DMS114 treated with DMSO at 0.1 percent for 48 hours (cell line): ENCODE data around the gene MAX.
"Not testable (repeated sequence)": the region's sequence is repeated elsewhere in the genome, so short reads cannot be mapped to it uniquely, and the experiment has no call there.

Experiments used
- DNase-seq: peaks from one replicate; lab custom pipeline; 2025; ENCODE audit not compliant: unreplicated experiment; lab: John Stamatoyannopoulos, UW

Gene MAX

DNA sequence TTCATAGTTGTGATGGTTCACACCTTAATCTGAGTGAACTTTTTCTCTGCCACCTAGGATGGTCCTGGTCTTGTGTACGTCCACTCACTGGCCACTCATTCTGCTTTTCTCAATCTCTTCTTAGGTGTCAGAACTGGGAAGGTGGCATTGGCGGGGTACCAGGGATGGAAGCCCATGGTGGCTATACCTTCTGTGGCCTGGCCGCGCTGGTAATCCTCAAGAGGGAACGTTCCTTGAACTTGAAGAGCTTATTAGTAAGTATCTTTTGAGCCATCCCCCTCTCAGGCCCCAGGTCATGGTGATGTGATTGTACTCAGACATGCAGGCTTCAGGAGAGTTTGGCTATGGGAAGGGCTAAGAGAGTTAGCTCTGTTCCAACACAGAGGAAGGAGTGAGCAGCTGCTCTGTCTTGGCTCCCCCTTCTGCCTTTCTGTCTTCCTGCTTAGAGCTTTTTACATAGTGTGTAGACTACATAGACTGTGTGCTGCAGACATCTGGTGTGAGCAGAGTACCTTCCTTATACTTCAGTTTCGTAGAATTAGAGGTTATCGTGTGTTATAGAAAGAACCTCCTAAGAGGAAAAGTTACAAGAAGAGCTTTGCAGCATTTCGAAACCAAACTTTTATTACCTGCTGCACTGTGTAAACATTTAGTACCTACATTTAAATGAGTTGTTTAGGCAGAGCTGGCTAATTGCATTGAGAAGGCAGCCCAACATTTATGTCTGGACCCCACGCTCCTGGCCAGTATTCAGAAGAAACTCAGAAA is 61.5 kb downstream of the MAX start:
- DNase-seq = no peak

DNA sequence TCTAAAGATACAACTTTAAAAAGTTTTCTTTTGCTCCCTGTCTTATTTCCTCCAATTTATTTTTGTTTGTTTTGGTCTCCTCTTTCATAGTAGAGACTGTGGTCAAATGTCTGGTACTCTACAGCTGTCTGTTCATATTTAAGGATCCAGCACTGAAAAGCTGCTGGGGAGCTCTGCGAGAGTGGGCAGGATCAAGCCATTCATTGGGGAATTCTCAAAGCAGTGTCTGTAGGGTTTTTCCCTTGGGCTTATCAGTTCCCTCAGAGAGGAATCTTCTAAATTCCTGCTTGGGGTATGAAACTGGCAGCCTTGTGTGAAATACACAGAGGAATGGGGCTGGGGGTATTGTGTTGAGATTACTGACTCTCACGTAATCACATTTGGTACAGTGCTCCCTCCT is 63.4 kb downstream of the MAX start:
- DNase-seq = no peak

DNA sequence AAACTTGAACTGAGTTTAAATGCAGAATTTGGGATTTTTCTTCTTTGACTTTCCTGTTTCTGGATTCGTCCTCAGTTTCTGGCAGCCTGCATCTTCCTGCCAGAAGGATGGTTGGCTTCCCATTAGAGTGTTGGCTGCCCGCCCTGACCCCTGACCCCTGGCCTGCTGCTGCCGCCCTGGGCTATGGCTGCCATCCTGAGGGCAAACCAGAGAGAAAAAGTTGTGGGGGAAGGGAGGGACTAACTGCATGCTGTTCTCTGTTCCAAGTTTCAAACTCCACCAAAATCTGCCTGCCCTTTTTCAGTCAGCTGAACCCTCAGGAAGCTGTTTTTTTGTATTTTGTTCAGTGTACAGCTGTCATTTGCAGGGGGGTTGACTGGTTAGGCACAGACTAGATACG is 67.3 kb downstream of the MAX start:
- DNase-seq = no peak

DNA sequence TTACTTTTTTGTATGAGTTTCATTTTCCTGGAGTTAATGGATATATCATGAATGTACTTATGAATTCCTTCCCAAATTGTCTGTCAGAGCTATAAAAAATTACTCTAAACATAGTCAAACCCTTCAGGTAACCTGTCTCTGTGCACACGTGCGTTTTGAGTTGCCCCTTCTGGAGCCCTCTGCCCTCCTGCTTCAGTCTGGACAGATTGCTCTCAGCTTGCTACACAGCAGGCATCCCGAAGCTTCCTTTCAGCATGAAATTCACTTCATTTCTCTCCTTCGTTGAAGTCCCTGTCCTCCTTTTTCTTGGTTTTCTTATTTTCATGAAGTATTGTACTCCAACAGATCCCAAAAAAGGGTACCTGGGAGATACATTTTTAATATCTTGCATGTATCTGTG is 68.3 kb downstream of the MAX start:
- no peak for DNase-seq

DNA sequence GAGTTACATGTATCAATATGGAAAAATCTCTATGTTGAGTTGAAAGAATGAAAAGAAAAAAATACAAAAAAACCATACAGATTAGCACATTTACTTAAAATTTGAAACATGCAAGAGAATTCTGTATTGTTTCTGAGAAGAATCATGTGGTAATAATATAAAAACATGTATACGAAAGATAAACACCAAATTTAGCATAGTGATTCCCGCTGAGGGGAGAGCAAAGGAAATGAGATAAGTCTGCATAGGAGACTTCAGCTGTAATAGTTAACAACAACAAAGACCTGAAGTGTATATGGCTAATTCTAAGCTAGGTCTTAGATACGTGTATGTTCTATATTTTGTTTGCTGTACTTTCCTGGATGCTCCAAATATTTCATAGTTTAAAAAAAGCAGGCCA is 69.1 kb downstream of the MAX start:
- no peak for DNase-seq

DNA sequence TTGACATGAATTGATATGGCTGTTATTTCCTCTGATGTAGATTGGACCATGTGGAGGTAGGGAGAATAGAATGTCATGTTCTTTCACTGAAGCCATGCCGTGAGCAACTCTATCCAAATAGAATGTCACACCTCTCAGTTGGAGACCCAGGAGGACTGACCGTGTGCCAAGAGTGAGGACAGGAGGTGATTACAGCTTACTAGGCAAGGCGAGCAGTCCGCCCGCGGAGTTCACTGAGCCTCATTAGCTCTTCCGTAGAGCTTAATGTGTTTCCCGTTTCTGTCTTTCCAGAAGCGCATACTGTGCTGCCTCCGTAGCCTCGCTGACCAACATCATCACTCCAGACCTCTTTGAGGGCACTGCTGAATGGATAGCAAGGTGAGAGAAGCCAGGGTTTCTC is 70.0 kb downstream of the MAX start:
- no peak for DNase-seq

DNA sequence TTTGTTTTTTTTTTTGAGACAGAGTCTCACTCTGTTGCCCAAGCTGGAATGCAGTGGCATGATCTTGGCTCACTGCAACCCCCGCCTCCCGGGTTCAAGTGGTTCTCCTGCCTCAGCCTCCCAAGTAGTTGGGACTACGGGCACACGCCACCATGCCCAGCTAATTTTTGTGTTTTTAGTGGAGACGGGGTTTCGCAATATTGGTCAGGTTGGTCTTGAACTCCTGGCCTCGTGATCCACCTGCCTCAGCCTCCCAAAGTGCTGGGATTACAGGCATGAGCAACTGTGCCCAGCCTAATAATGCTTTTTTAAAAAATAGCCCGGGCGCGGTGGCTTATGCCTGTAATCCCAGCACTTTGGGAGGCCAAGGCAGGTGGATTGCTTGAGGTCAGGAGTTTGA is 71.0 kb downstream of the MAX start:
- not testable (repeated sequence) for DNase-seq

DNA sequence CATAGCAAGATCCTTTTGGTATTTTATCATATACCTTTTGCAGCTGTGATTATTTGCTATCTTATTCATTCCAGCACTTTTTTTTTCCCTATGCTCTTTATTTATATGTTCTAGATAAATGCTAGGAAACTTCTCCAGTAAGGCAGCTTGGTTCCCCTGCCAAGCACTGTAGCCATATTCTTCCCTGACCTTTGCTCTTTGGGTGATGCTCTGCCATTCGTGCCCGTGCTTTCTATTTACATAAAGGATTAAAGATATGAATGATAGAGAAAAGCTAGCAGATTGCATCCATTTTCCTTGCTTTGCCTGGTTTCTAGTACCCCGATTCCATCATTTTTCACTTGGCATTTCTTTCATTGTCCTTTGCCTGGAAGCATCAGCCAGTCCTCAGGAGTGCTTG is 73.4 kb downstream of the MAX start:
- no peak for DNase-seq

DNA sequence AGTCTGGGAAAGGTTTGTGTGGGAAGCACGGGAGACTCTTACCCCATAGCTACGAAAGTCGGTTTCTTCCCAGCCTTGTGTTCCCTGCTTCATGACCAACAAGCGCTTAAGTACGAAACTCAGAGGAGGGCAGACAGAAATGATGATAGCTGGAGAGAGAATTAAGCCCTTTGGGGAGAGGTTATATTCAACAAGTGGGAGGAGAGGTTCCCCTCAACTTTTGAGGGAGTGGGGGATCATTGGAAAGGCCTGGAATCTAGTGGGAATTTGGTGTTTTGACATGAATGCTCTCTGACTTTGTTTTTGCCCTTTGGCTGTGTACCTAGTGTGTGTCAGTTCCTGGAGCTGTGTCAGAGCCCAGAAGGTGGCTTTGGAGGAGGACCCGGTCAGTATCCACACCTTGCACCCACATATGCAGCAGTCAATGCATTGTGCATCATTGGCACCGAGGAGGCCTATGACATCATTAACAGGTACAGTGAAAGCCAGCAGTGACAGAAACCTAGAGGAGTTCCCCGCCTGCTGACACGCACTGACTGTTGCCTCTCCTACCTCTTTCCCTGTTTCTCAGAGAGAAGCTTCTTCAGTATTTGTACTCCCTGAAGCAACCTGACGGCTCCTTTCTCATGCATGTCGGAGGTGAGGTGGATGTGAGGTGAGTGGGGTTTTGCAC is 75.1 kb downstream of the MAX start:
- DNase-seq = no peak

DNA sequence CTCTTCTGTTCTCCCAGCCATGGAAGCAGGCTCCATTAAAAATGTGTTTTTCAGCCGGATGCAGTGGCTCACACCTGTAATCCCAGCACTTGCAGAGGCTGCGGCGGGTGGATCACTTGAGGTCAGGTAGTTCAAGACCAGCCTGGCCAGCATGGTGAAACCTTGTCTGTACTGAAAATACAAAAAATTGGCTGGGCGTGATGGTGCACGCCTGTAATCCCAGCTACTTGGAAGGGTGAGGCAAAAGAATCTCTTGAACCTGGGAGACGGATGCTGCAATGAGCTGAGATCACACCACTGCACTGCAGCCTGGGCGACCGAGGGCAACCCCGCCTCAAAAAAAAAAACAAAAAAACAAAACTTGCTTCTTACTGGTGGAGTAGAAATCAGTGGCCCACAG is 75.8 kb downstream of the MAX start:
- DNase-seq = no peak

DNA sequence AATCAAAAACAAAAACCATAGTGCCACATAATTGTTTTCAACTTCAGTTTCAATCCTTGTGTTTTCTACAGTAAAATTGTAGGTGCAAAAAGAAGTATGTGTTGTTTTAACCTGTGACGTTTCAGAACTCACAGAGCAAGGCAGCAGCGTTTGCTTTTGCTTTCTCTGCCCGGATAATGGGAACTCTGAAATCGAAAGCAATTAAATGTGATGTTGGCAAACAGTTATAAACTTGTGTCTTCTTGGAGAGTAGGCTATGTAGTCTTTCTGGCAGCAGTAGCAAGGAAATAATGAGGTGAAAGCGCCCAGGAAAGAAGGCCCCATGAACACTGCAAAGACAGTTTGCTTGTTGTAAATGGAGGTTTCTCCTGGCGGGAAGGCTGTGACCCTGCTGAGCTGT is 76.5 kb downstream of the MAX start:
- no peak for DNase-seq
